Measurements from ENCODE around the gene DYNC1H1.

GRCh38 chr14:102026934-102027333 is 62.6 kb downstream of the DYNC1H1 start:
- TF ChIP-seq CCAR2 (optimal IDR thresholded peaks at IDR 0.05; ENCODE audit: low read depth, low read length), result no peak
- no peak for TF ChIP-seq ZZZ3 (CRISPR knock-in tag; IDR thresholded peaks at IDR 0.05; ENCODE audit: borderline replicate concordance)
- TF ChIP-seq FOXK1 (CRISPR knock-in tag; IDR thresholded peaks at IDR 0.05; ENCODE audit: borderline replicate concordance, low read depth), result no peak
- no peak for TF ChIP-seq ZSCAN12 (CRISPR knock-in tag; IDR thresholded peaks at IDR 0.05)
- no peak for TF ChIP-seq TSC22D2 (CRISPR knock-in tag; IDR thresholded peaks at IDR 0.05; ENCODE audit: borderline replicate concordance)
- TF ChIP-seq CTCF (CRISPR knock-in tag; IDR thresholded peaks at IDR 0.05), result no peak
- no peak for TF ChIP-seq U2AF1 (optimal IDR thresholded peaks at IDR 0.05; ENCODE audit: low read depth, low read length)
- TF ChIP-seq ZNF143 (CRISPR knock-in tag; IDR thresholded peaks at IDR 0.05), result no peak
